ENCODE measurements around the gene KLHL26.

KLHL26 gene

DNA sequence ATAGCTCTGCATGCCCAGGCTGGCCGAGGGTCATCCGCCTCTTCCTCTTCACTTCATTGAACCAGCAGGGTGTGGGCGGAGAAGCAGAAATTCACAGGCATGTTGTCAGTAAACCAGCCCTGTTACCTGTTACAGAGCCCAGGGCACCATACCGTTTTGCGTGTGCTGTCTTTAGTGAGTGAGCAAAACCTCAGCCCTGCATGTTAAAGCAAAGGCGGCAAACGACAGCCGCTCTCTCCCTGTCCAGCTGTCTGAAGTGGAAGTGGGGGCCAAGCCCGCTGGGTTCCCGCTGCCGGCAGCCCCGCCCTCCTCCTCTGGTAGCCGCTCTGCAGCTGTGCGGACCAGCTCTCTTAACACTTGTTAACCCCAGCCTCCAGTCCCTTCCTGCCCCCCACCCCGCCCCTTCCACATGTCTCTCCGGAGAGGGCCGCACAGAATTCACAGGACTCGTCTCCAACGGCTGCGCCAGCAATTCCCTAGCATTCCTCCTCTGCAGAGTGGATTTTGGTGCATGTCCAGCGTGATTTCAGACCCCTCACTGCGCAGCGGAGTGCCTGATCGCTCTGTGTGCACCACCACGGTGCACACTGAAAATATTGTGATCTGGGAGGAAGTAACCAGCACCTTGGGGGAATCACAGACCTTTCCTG, 12.7 kb downstream of the KLHL26 start:
- no peak for FAIRE-seq

- no peak for FAIRE-seq
These were observed 13.2 kb downstream of the KLHL26 start for GRCh38 chr19:18650021-18650390.

DNA sequence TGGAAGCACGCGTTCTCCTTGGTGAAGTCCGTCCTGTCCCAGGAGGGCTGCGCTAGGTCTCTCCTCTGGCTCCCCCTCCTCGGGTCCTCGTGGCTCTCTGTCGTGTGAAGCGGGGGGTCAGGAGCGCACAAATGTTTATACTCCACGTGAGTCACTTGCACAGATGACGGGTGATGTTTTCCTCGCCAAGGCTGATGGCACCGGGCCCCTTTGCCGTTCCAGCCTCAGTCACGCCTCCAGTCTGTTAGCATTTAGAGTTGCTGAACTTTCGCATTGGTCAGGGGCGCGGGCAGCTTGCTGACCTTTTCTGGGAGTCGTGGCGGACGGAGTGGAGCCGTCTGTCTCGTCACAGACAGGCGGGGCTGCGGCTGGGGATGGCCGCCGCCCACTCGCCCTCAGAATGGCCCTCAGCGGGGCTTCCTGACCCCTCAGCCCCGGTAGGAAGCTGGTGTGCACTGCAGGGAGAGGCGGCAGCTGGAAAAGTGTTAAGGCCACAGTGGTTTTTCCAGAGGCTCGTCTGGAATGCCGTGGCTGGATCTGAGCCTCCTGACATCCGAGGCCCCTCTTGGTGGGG, 13.7 kb downstream of the KLHL26 start:
- FAIRE-seq: no peak

- no peak for FAIRE-seq
These were observed 14.5 kb downstream of the KLHL26 start for GRCh38 chr19:18651300-18651699.

GRCh38 chr19:18651733-18652132, 14.9 kb downstream of the KLHL26 start:
- FAIRE-seq: no peak

DNA sequence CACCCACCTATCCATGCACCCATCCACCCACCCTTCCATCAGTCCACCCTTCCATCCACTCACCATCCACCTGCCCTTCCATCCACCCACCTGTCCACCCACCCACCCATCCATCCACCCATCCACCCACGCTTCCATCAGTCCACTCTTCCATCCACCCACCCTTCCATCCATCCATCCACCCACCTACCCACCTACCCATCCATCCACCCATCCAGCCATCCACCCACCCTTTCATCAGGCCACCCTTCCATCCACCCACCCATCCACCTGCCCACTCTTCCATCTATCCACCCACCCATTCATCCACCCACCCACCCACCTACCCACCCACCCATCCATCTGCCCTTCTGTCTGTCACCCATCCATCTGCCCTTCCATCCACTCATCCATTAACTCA, 17.0 kb downstream of the KLHL26 start:
- no peak for FAIRE-seq

- FAIRE-seq: no peak
These were observed 17.6 kb downstream of the KLHL26 start for GRCh38 chr19:18654469-18654868.

GRCh38 chr19:18655173-18655844, 18.5 kb downstream of the KLHL26 start:
- FAIRE-seq: no peak

GRCh38 chr19:18656337-18657086, 19.7 kb downstream of the KLHL26 start:
- FAIRE-seq: no peak

DNA sequence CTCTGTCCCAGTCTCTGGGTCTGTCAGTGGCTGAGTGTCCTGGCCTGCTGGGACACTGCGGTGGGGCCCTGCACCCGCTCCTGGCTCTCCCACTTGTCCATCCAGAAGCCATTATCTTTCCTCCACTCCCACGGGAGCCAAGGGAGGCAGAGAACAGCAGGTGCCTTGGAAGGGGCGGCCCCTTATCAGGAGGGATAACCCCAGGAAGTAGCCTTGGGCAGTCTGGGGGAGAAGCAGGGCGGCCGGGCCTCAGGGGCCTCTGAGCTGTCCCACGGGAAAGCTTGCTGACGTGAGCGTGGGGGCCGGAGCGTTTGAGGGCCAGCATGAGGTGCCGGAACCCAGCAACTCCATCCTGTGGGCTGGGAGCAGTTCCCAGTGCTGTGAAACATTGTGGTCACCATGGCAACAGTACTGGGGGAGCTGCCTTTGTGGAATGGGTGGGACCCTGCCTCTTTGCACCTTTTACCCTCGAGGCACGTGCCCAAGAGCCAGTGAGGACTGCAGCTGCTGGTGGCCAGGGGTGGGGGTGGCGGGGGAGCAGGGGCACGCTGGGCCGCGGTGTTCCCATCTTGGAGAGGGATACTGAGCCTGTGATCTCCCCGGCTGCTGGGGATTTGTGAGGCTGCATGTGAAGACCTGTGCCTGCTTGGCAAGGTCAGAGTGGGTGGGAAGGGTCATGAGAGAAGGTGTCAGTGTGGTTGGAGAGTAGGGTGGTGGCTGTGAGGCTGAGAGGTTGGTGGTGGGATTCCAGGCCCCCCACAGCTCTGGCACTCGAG, 20.9 kb downstream of the KLHL26 start:
- FAIRE-seq: no peak

- FAIRE-seq: no peak
These were observed 21.6 kb downstream of the KLHL26 start for GRCh38 chr19:18658366-18658855.

- FAIRE-seq: no peak
These were observed 22.6 kb downstream of the KLHL26 start for GRCh38 chr19:18659281-18660050.

GRCh38 chr19:18660051-18660910, 23.5 kb downstream of the KLHL26 start:
- FAIRE-seq: no peak

GRCh38 chr19:18660939-18661670, 24.3 kb downstream of the KLHL26 start:
- FAIRE-seq: no peak

DNA sequence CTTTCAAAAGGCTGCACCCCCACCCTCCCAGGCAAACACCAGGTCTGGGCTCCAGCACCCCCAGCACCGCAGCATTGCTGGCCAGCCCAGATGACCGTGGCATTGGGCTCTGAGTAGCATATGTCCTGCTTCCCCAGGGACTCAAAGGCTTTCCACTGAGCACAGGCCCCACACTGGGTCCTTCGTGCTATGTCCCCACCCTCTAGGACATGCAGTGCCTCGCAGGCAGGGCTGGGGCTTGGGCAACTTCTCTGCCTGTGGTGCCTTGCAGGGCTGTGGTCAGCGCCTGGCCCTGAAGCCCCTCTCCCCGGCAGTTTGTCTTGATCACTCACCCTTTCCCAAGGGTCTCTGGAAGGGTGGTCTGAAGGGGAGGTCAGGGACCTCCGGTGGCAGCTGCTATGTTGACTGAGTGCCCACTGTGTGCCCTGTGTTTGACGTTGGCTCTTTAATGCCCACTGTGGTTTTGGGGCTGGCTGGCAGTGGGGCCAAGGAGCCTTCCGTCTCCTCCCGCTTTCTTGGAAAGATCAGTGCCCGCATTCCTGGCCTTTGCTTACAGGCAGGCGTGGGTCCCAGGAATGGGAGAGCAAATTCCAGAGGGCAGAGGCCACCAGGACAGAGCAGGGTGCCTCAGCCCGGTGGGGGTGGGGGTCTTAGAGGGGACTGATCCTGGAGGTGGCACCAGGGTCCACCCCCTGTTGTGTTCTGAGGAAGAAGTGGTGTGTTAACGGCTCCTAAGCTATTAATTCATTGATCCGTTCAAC, 26.3 kb downstream of the KLHL26 start:
- FAIRE-seq: no peak

GRCh38 chr19:18663940-18664530, 27.2 kb downstream of the KLHL26 start:
- no peak for FAIRE-seq

DNA sequence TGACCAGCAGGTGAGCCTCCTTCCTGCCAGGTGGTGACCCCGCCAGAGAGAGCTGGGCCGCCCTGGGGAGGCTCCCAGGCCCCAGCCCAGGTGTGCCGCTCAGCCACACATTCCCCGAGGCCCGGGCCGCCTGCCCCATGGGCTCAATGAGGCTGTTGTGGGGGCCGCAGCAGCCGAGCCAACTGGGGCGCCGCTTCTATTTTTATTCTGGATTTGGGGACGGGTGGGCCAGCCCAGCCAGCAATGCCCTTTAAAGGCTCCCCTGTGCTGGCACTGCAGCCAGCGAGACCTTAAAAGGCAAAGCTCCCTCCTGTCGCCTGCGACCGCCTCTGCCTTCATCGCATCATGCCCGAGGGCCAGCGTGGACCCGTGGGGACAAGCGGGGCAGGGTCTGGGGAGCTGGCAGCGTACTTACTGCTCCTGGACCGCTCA, 29.0 kb downstream of the KLHL26 start:
- no peak for FAIRE-seq

DNA sequence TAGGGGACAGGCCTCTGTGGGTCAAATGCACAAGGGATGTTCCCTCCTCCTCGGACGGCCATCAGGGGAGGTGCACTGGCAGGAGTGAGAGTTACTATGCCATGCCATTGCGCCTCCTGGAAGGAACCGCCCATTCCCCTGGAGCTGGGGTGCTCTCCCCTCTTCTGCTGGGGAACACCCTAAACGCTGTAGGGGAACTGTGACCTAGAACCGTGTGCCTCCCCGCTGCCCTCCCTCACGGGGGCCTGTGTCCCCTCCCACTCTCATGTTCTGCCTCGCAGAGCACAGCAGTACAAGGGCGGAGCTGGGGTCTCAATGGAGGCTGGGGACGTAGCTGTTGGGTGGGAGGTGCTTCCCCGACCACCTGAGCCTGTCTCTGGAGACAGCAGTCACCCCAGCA, 29.5 kb downstream of the KLHL26 start:
- FAIRE-seq: no peak

GRCh38 chr19:18666784-18667183, 30.0 kb downstream of the KLHL26 start:
- FAIRE-seq: no peak
